ENCODE results near the gene BLTP3A. TPM values are rescaled to one million over a fixed set of nuclear protein-coding genes. Genes with fewer than 3 reads are reported as not detected.

BLTP3A gene
- total and polyA plus RNA-seq, 2 experiments from 2014 or later = 3.1 to 4.9 TPM

DNA sequence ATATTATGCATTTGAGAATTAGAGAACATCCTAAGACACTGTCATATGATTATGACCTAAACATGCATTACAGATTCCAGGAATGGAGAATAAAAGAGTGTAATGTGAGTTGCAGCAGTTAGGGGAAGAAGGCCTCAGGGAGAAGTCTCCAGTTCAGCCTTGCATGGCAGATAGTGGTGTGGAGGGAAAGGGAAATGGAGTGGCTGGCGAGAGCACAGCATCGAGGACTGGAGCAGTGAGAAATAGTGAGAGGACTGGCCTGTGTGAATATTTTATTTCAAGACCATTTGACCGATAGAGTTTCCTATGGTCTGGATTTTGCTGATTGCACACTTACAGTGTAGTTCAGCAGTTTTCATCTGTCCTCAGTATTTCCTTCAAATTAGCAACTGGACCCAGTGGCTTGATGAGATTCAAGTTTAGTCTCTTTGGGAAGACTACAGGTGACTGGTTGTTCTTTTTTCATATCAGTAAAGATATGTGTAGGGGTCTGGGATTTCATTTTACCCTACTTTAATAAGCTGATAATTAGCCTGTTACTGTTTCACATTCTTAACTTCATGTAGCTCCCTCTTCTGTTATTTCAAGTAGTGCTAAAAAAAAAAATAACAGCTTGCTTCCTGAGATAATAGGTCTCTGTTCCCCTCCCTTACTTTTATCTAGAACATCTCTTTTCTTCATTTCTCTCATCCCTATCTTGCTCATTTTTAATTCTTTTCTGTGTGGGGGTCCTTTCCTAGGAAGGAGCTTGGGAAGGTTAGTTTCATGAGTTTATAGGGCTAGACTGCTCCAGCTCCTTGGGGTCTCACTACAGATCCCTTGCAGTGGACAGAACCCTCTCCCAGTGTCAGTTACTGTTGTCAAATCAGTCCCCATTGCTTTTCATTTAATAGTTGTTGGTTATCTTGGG is 27.9 kb downstream of the BLTP3A start:
- Histone ChIP-seq H3K4me1 (ENCODE audit: insufficient read depth) (no peaks in the 10 kb centered on the region), H3K9me3 (ENCODE audit: low read depth) (no peaks in the 10 kb centered on the region), H2AFZ (no peak overlapping the region), H3K9ac (no peak overlapping the region), H3K27me3 (replicated peaks; ENCODE audit: insufficient read depth) (no peaks in the 10 kb centered on the region), H3K36me3 (ENCODE audit: low read depth) (peaks cover 4% of the 10 kb centered on the region; the same call in 1 of the 2 replicates), H4K20me1 (ENCODE audit: insufficient read depth) (no peaks in the 10 kb centered on the region), H3K9me2 (ENCODE audit: insufficient read depth) (no peaks in the 10 kb centered on the region), H3K4me3 (no peak overlapping the region), H3K27ac (no peak overlapping the region), H3K4me2 (ENCODE audit: unreplicated experiment) (no peak overlapping the region), H3K79me2 (ENCODE audit: insufficient read depth) (peaks cover 19% of the 10 kb centered on the region), H3F3A (ENCODE audit: insufficient read depth) (no peaks in the 10 kb centered on the region)
- in situ Hi-C loops (cut with MboI) = no loop called here
- no peak for TF ChIP-seq EZH2 (IDR thresholded peaks at IDR 0.05; ENCODE audit: insufficient read depth, poor library complexity, severe bottlenecking)
- TF ChIP-seq EZH2phosphoT487 (IDR thresholded peaks at IDR 0.05; ENCODE audit: insufficient read depth, low read depth) = no peak
- DNase-seq = no peak
- 82 to 92% methylated on average over 3 of the region's 3 CpGs for WGBS, 2 experiments (ENCODE audit: low coverage in 1 of 2, low lambda C conversion rate in 2 of 2, missing lambda C conversion rate in 2 of 2)

DNA sequence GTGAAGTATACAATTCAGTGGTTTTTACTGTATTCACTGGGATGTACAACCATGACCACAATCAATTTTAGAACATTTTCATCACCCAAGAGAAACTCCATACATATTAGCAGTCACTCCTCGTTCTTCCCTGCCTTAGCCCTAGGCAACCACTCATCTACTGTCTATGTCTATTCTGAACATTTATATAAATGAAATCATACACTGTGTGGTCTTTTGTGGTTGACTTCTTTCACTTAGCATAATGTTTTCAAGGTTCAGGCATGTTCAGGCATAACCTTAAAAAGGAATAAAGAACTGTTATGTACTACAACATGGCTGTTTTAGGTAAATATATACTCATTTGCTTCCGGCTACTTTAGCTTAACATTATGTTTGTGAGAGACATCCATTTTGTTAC is 37.3 kb downstream of the BLTP3A start:
- H3K9me2 ChIP-seq (ENCODE audit: insufficient read depth) = no peaks in the 10 kb centered on the region
- in situ Hi-C loops (cut with MboI) = no loop called here
- H3K27me3 ChIP-seq (replicated peaks; ENCODE audit: insufficient read depth) = no peaks in the 10 kb centered on the region
- H3K9ac ChIP-seq = no peak overlapping the region
- TF ChIP-seq EZH2phosphoT487 (IDR thresholded peaks at IDR 0.05; ENCODE audit: insufficient read depth, low read depth) = no peak
- no peaks in the 10 kb centered on the region for H3K9me3 ChIP-seq (ENCODE audit: low read depth)
- H3K4me1 ChIP-seq (ENCODE audit: insufficient read depth) = no peaks in the 10 kb centered on the region
- no peak overlapping the region for H2AFZ ChIP-seq
- H3F3A ChIP-seq (ENCODE audit: insufficient read depth) = no peaks in the 10 kb centered on the region
- WGBS, 2 experiments (ENCODE audit: low coverage in 1 of 2, low lambda C conversion rate in 2 of 2, missing lambda C conversion rate in 2 of 2) = 97 to 100% methylated on average over 2 of the region's 2 CpGs
- no peak overlapping the region for H3K4me2 ChIP-seq (ENCODE audit: unreplicated experiment)
- H3K4me3 ChIP-seq = no peak overlapping the region
- no peaks in the 10 kb centered on the region for H4K20me1 ChIP-seq (ENCODE audit: insufficient read depth)
- no peak overlapping the region for H3K27ac ChIP-seq
- H3K36me3 ChIP-seq (ENCODE audit: low read depth) = peaks cover 9% of the 10 kb centered on the region; the same call in 1 of the 2 replicates
- no peak for DNase-seq
- H3K79me2 ChIP-seq (ENCODE audit: insufficient read depth) = no peaks in the 10 kb centered on the region

DNA sequence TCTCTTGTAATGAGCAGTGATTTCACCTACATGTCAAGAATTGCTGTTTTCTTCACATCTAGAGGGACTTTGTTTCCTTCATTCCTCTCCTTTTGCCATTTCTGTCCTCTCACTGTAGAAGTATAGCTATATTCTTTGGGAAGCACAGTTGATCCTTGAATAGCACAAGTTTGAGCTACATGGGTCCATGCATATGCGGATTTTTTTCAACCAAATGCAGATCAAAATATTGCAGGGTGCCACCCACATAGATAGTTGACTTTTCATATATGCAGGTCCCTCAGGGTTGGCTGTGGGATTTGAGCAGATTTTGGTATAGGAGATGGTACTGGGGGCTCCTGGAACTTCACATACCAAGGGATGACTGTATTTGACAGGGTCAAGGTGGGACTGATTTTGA is 41.1 kb downstream of the BLTP3A start:
- in situ Hi-C loops (cut with MboI) = no loop called here
- H3K4me2 ChIP-seq (ENCODE audit: unreplicated experiment) = no peak overlapping the region
- H3K9me2 ChIP-seq (ENCODE audit: insufficient read depth) = no peaks in the 10 kb centered on the region
- no peak for DNase-seq
- peaks cover 17% of the 10 kb centered on the region for H3K36me3 ChIP-seq (ENCODE audit: low read depth)
- peaks cover 11% of the 10 kb centered on the region for H3K4me1 ChIP-seq (ENCODE audit: insufficient read depth)
- H3F3A ChIP-seq (ENCODE audit: insufficient read depth) = no peaks in the 10 kb centered on the region
- H2AFZ ChIP-seq = no peak overlapping the region
- H4K20me1 ChIP-seq (ENCODE audit: insufficient read depth) = no peaks in the 10 kb centered on the region
- no peaks in the 10 kb centered on the region for H3K27me3 ChIP-seq (replicated peaks; ENCODE audit: insufficient read depth)
- TF ChIP-seq EZH2 (IDR thresholded peaks at IDR 0.05; ENCODE audit: insufficient read depth, poor library complexity, severe bottlenecking) = no peak
- no peak for TF ChIP-seq EZH2phosphoT487 (IDR thresholded peaks at IDR 0.05; ENCODE audit: insufficient read depth, low read depth)
- no peak overlapping the region for H3K9ac ChIP-seq
- H3K4me3 ChIP-seq = no peak overlapping the region
- no peaks in the 10 kb centered on the region for H3K79me2 ChIP-seq (ENCODE audit: insufficient read depth)
- no peaks in the 10 kb centered on the region for H3K9me3 ChIP-seq (ENCODE audit: low read depth)
- no peak overlapping the region for H3K27ac ChIP-seq
- WGBS, 2 experiments (ENCODE audit: low coverage in 1 of 2, low lambda C conversion rate in 2 of 2, missing lambda C conversion rate in 2 of 2) = 95 to 100% methylated on average over 1 of the region's 1 CpG

DNA sequence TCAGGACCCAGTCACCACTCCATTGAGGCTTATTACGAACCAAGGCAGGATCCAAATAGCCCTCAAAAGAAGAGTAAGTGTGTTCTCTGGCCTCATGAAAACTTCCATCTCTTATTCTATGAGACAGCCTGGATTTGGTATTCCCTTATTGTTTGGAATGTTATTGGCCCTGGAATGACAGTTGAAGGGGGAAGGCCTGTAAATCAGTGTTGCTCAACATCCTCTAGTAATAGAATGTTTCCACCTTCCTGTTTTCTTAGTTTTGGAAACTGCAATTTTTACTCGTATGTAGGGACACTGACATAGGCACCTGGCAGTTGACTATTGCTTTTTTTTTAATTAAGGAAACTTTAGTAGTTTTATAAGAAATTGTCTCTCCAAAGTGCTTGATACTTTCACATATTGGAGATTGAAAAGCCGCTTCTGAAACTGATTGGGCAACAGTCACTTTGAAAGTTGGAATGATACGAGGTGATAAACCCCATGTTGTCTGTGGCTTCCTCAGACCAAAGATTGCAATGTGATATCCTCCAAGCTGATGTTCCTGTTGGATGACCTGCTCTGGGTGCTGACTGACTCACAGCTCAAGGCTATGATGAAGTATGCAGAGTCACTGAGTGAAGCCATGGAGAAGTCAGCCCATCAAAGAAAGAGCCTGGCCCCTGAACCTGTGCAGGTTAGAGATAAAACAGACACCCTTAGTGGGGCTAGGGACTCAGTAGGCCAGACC is 43.1 kb downstream of the BLTP3A start:
- no peaks in the 10 kb centered on the region for H3K9me3 ChIP-seq (ENCODE audit: low read depth)
- no peaks in the 10 kb centered on the region for H3K79me2 ChIP-seq (ENCODE audit: insufficient read depth)
- in situ Hi-C loops (cut with MboI) = no loop called here
- no peak overlapping the region for H3K27ac ChIP-seq
- H3K4me3 ChIP-seq = no peak overlapping the region
- H3K36me3 ChIP-seq (ENCODE audit: low read depth) = peaks cover 16% of the 10 kb centered on the region
- H3K9me2 ChIP-seq (ENCODE audit: insufficient read depth) = no peaks in the 10 kb centered on the region
- 76 to 77% methylated on average over 4 of the region's 4 CpGs for WGBS, 2 experiments (ENCODE audit: low coverage in 1 of 2, low lambda C conversion rate in 2 of 2, missing lambda C conversion rate in 2 of 2)
- DNase-seq = peak; percentile 63
- no peak overlapping the region for H3K9ac ChIP-seq
- H2AFZ ChIP-seq = no peak overlapping the region
- TF ChIP-seq EZH2phosphoT487 (IDR thresholded peaks at IDR 0.05; ENCODE audit: insufficient read depth, low read depth) = no peak
- TF ChIP-seq EZH2 (IDR thresholded peaks at IDR 0.05; ENCODE audit: insufficient read depth, poor library complexity, severe bottlenecking) = no peak
- H3F3A ChIP-seq (ENCODE audit: insufficient read depth) = no peaks in the 10 kb centered on the region
- peaks cover 11% of the 10 kb centered on the region for H3K4me1 ChIP-seq (ENCODE audit: insufficient read depth)
- H3K4me2 ChIP-seq (ENCODE audit: unreplicated experiment) = no peak overlapping the region
- no peaks in the 10 kb centered on the region for H3K27me3 ChIP-seq (replicated peaks; ENCODE audit: insufficient read depth)
- H4K20me1 ChIP-seq (ENCODE audit: insufficient read depth) = no peaks in the 10 kb centered on the region

Measured in GM23248 (cell line).